ENCODE results near the gene CSF1.
"Not testable (repeated sequence)": the region's sequence is repeated elsewhere in the genome, so short reads cannot be mapped to it uniquely, and the experiment has no call there.

CSF1 gene

GRCh38 chr1:109917768-109918606 is 7.3 kb downstream of the CSF1 start:
- in situ Hi-C loops (cut with MboI; ENCODE audit: low sequenced_read_pairs): no loop called here

GRCh38 chr1:109918671-109919070 is 8.0 kb downstream of the CSF1 start:
- in situ Hi-C loops (cut with MboI; ENCODE audit: low sequenced_read_pairs): no loop called here

DNA sequence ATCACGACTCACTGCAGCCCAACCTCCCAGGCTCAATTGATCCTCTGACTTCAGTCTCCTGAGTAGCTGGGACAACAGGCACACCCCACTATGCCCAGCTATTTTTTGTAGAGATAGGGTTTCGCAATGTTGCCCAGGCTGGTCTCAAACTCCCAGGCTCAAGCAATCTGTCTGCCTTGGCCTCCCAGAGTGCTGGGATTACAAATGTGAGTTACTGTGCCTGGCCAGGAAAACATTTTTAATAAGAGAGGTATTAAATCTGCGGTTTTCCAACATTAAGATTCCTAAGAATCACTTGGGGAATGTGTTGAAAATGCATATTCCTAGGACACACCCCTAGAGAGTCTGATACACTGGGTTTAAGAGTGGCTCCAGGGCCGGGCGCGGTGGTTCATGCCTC is 8.7 kb downstream of the CSF1 start:
- in situ Hi-C loops (cut with MboI; ENCODE audit: low sequenced_read_pairs): no loop called here

GRCh38 chr1:109920391-109920790 is 9.7 kb downstream of the CSF1 start:
- in situ Hi-C loops (cut with MboI; ENCODE audit: low sequenced_read_pairs): not testable (repeated sequence)

- in situ Hi-C loops (cut with MboI; ENCODE audit: low sequenced_read_pairs): no loop called here
Measured at GRCh38 chr1:109922326-109922725, 11.7 kb downstream of the CSF1 start.

- in situ Hi-C loops (cut with MboI; ENCODE audit: low sequenced_read_pairs): no loop called here
Measured at GRCh38 chr1:109923131-109923945, 12.7 kb downstream of the CSF1 start.

GRCh38 chr1:109923946-109924275 is 13.3 kb downstream of the CSF1 start:
- in situ Hi-C loops (cut with MboI; ENCODE audit: low sequenced_read_pairs): no loop called here

- in situ Hi-C loops (cut with MboI; ENCODE audit: low sequenced_read_pairs): no loop called here
Measured at GRCh38 chr1:109924316-109924715, 13.7 kb downstream of the CSF1 start.

GRCh38 chr1:109925159-109925990 is 14.7 kb downstream of the CSF1 start:
- in situ Hi-C loops (cut with MboI; ENCODE audit: low sequenced_read_pairs): no loop called here

DNA sequence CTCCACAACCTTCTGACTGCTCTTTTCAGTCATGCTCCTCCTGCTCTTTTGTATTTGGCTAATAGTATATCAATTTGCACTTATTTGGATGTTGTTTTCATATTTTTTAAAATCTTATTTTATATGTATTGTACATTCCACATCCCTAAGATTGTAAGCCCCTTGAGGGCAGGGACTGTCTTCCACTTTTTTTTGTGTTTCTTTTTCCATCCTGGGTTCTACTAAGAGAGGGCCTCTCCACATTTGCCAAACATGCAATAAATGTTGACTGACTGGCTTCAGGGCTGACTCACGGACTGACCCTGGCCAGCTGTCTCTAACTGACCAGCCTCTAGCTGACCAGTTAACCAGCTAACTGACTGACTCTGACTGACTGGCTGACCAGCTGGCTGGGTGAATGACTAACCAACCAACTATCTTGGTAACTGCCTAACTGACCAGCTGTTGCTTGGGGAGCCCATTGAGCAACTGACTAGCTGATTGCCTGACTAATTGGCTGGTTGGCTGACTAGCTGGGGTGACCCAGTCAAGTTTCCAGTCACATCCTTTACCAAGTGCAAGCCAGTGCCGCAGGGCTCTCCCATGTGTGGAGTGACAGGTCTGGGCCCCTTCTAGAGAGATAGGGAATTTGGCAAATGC is 16.1 kb downstream of the CSF1 start:
- in situ Hi-C loops (cut with MboI; ENCODE audit: low sequenced_read_pairs): no loop called here

DNA sequence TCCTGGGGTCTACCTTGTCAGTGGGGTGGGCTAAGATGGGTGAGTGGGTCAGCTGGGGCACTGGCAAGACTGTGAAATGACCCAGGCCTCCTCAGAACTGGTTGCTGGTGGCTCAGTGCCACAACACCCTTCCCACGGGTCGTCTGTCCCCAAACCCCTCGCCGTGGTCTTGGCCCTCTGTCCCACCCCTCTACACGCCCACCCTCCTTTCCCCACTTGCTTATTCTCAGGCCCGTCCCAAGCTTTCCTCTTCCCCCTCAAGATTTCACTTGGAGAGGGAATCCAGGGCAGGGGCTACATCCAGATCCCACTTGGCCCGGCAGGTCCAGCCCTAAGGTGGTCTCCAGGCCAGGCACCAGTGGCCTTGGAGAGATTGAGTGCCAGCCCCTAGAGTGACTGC is 16.7 kb downstream of the CSF1 start:
- in situ Hi-C loops (cut with MboI; ENCODE audit: low sequenced_read_pairs): no loop called here

DNA sequence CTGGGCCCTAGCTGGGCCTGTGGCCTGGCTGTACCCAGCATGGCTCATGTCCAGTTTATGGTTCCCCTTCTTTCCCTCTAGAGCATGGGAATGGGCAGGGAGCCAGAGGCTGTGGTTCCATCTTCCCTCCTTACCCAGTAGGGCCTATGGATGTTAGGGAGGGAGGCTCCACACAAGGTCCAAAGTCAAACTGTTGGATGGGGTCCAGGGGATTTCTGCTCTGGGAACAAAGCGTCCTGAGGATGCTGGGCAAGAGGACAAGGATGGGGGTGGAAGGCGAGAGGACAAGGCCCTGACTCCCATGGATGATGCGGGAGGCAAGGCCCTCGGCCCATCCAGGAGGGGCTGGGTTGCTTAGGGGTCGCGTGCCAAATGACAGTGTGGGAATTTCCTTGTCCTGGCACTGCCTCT is 17.3 kb downstream of the CSF1 start:
- in situ Hi-C loops (cut with MboI; ENCODE audit: low sequenced_read_pairs): no loop called here

DNA sequence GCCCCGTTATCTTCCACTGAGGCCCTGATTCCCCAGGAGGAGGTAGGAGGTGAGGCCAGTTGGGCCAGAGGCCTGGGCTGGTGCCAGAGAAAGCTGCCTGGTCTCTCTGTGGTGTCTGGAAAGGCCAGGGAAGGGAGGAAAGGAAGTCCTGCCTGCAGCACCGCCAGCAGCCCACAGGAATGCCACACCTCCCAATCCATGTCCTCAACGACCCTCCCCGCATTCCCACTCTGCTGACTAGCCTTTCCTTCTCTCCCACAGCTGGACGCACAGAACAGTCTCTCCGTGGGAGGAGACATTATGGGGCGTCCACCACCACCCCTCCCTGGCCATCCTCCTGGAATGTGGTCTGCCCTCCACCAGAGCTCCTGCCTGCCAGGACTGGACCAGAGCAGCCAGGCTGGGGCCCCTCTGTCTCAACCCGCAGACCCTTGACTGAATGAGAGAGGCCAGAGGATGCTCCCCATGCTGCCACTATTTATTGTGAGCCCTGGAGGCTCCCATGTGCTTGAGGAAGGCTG is 18.0 kb downstream of the CSF1 start:
- in situ Hi-C loops (cut with MboI; ENCODE audit: low sequenced_read_pairs): no loop called here

DNA sequence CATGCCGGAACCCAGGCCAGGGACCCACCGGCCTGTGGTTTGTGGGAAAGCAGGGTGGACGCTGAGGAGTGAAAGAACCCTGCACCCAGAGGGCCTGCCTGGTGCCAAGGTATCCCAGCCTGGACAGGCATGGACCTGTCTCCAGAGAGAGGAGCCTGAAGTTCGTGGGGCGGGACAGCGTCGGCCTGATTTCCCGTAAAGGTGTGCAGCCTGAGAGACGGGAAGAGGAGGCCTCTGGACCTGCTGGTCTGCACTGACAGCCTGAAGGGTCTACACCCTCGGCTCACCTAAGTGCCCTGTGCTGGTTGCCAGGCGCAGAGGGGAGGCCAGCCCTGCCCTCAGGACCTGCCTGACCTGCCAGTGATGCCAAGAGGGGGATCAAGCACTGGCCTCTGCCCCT is 18.5 kb downstream of the CSF1 start:
- in situ Hi-C loops (cut with MboI; ENCODE audit: low sequenced_read_pairs): no loop called here

GRCh38 chr1:109929588-109930251 is 19.1 kb downstream of the CSF1 start:
- in situ Hi-C loops (cut with MboI; ENCODE audit: low sequenced_read_pairs): loop anchor here (5.0 kb wide), 1 partner anchor 48 kb away; no protein-coding TSS in a partner anchor

- in situ Hi-C loops (cut with MboI; ENCODE audit: low sequenced_read_pairs): loop anchor here (5.0 kb wide), 1 partner anchor 47 kb away; no protein-coding TSS in a partner anchor
Measured at GRCh38 chr1:109930252-109930993, 19.8 kb downstream of the CSF1 start.

DNA sequence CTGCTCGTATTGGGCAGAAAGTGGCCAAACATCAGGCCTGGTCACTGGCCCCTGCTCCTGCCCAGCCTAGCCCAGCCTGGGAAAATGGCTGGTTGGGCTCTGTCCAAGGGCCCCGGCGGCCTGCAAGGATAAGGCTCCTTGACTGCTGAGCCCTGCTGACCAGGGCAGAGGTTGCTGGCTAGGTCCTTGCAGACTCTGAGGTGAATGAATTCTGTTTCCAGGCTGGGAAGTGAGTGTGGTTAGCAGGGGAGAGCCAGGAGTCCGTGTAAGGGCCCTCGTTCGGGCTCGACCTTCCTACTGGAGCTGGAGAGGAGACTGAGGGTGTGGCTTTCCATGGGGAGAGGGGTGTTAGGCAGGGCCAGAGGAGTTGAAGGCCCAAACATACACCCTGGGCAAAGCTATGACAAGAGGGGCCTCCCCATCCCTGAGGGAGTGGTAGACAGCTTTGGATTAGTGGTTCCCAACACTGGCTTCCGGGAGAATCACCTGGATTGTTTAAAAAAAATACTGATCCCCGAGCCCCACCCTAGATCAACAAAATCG is 20.6 kb downstream of the CSF1 start:
- in situ Hi-C loops (cut with MboI; ENCODE audit: low sequenced_read_pairs): loop anchor here (5.0 kb wide), 1 partner anchor 46 kb away; no protein-coding TSS in a partner anchor

DNA sequence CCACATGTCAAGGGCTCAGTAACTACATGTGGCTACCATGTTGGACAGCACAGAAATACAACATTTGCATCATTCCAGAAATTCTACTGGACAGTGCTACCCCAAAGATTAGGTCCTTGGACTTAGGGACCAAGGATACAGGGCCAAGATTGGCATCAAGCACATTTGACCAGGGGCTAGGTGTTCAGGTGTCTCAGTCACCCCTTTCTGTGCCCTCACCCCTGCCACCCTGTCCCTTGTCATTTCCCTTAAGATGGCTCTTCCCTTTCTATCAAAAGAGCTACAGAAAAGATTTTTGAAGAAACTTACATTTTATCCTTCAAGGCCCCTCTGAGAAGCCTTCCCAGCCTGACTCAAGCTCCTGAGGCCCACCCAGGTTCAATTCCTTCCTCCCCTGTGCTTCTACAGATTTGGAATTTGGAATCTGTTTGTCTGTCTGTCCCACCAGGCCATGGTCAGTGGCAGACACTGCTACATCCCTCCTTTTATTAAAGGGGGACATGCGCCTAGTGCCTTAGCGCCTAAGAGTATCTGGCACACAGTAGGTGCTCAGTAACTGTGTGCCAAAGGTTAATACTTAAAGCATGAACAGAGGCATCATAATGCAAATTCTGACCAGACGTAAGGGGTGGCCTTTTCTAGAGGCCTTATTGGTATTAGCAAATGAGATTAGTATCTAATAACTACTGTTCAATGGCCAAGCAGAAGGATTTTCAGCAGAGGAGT is 21.4 kb downstream of the CSF1 start:
- in situ Hi-C loops (cut with MboI; ENCODE audit: low sequenced_read_pairs): loop anchor here (5.0 kb wide), 1 partner anchor 45 kb away; no protein-coding TSS in a partner anchor

Data from HL-60/S4 treated with phorbol 12-myristate 13-acetate at 8.2 ng/mL for 4 days and 3 days (cell line).